GM19468 (cell line): Measurements from ENCODE around the gene RICTOR.

Source experiments
- ATAC-seq: cut with Tn5 transposase; IDR thresholded peaks from one replicate; pipeline ENCODE4 v1.9.1; 2021; ENCODE audit warnings: mild to moderate bottlenecking, moderate library complexity, moderate number of reproducible peaks; ENCODE audit not compliant: unreplicated experiment; ENCODE audit errors: extremely low read depth

The RICTOR gene

GRCh38 chr5:39099831-39100230 lies 25.6 kb upstream of the RICTOR start:
- no peak for ATAC-seq

GRCh38 chr5:39093352-39093751 lies 19.2 kb upstream of the RICTOR start:
- ATAC-seq: no peak

GRCh38 chr5:39092581-39093351 lies 18.6 kb upstream of the RICTOR start:
- no peak for ATAC-seq

- ATAC-seq: no peak
Observed at GRCh38 chr5:39091940-39092580, 17.9 kb upstream of the RICTOR start.

- no peak for ATAC-seq
Observed at GRCh38 chr5:39083968-39084367, 9.8 kb upstream of the RICTOR start.

GRCh38 chr5:39082995-39083394 lies 8.8 kb upstream of the RICTOR start:
- ATAC-seq: no peak

GRCh38 chr5:39080597-39081204 lies 6.5 kb upstream of the RICTOR start:
- ATAC-seq: no peak

- ATAC-seq: no peak
Observed at GRCh38 chr5:39080168-39080567, 6.0 kb upstream of the RICTOR start.

GRCh38 chr5:39079147-39079546 lies 4.9 kb upstream of the RICTOR start:
- ATAC-seq: no peak

GRCh38 chr5:39076757-39077728 lies 2.8 kb upstream of the RICTOR start:
- peak; percentile 10 for ATAC-seq

- ATAC-seq: no peak
Observed at GRCh38 chr5:39076101-39076756, 2.0 kb upstream of the RICTOR start.

- ATAC-seq: peak; percentile 6
Observed at GRCh38 chr5:39073767-39074016, 507 bp downstream of the RICTOR start.

GRCh38 chr5:39072925-39073766 lies 1.1 kb downstream of the RICTOR start:
- peak; percentile 11 for ATAC-seq

- ATAC-seq: no peak
Observed at GRCh38 chr5:39068099-39068498, 6.1 kb downstream of the RICTOR start.

- no peak for ATAC-seq
Observed at GRCh38 chr5:39064450-39064849, 9.7 kb downstream of the RICTOR start.

GRCh38 chr5:39063037-39063436 lies 11.2 kb downstream of the RICTOR start:
- ATAC-seq: no peak

GRCh38 chr5:39062530-39062929 lies 11.7 kb downstream of the RICTOR start:
- ATAC-seq: no peak

- ATAC-seq: no peak
Observed at GRCh38 chr5:39062104-39062503, 12.1 kb downstream of the RICTOR start.

- ATAC-seq: no peak
Observed at GRCh38 chr5:39059064-39059463, 15.1 kb downstream of the RICTOR start.
